ENCODE data around the gene CLIP2.
"Not testable (repeated sequence)": the region's sequence is repeated elsewhere in the genome, so short reads cannot be mapped to it uniquely, and the experiment has no call there.

The CLIP2 gene

DNA sequence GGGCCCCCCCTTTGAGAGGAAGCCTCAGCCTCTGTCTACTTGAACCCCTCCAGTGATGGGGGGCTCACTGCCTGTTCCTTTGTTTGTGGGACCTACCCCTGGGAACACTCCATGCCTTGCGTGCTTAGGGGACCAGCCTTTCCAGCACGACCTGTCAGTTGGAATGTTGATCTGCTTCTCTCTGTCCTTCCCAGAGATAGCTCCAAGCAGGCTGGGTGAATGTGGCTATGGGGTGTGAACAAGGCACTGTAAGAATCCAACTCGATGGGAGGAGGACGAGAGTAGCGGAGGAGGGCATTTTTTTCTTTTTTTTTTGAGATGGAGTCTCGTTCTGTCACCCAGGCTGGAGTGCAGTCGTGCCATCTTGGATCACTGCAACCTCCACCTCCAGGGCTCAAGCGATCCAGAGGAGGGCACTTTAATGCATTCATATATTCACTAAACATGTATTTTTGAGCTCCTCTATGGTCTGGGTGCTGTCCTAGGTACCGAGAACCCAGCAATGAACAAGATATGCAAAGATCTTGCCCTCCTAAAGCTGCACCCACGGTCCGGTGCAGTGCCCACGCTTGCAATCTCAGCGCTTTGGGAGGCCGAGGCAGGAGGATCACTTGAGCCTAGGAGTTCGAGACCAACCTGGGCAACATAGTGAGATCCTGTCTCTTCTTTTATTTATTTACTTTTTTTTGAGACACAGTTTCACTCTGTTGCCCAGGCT, 8.5 kb downstream of the CLIP2 start:
- no peak for DNase-seq (ENCODE audit: low read depth)

DNA sequence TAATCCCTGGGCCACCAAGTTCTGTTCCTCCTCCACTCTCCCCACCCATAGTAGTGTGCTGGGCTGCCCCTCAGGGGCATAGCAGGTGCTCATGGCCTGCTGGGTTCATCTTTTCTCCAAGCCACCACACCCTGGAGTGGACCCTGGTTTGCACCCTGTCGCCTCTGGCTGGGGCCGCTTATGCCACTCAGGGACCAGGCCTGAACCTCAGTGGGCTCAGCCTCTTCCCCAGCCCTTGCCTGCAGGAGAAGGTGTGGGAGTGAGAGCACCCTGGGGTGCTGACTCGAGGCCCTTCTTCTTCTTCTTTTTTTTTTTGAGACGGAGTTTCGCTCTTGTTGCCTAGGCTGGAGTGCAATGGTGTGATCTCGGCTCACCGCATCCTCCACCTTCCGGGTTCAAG, 10.2 kb downstream of the CLIP2 start:
- DNase-seq (ENCODE audit: low read depth), result no peak

DNA sequence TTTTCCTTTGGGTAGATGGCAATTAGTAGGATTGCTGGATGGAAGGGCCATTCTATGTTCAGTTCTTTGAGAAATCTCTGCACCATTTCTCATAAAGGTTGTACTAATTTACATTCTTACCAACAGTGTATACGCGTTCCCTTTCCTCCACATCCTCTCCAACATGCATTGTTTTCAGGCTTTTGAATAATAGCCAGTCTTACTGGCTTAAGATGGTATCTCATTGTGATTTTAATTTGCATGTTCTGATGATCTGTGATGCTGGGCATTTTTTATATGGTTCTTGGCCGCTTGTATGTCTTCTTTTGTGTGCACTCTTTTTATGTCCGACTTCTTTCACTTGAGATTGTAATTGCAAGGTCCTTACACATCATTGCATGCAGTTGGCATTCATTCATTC, 11.7 kb downstream of the CLIP2 start:
- DNase-seq (ENCODE audit: low read depth), result no peak

DNA sequence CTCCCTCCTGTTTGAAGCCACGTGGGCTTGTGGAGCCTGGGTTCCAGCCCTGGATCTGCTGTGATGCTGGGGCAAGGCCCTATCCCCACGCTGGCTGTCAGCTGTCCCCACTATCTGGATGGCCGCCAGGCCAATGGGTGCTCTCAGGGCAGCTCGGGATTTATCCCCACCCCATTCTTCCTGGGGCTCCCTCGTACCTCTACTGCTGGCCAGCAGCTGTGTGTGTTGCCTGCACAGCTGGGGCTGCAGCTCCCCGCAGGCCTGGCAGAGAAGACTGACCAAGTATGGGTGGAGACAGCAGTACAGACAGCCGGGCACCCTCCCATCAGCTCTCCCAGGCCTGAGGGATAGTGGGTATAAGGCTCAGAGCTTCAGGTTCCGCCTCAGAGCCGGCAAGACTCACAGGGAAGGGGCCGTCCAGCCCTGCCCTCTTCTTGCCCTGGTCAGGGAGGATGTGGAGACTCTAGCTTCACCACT, 13.6 kb downstream of the CLIP2 start:
- DNase-seq (ENCODE audit: low read depth), result no peak

DNA sequence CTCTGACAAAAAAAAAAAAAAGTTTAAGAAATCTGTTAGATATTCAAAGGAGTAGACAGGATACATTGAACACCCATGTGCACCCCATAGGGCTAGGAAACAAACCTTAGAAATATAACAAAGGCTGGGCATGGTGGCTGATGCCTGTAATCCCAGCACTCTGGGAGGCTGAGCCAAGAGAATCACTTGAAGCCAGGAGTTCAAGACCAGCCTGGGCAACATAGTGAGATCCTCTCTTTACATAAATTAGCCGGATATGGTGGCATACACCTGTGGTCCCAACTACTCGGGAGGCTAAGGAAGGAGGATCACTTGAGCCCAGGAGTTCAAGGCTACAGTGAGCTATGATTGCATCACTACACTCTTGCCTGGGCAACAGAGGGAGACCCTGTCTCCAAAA, 15.3 kb downstream of the CLIP2 start:
- no peak for DNase-seq (ENCODE audit: low read depth)

DNA sequence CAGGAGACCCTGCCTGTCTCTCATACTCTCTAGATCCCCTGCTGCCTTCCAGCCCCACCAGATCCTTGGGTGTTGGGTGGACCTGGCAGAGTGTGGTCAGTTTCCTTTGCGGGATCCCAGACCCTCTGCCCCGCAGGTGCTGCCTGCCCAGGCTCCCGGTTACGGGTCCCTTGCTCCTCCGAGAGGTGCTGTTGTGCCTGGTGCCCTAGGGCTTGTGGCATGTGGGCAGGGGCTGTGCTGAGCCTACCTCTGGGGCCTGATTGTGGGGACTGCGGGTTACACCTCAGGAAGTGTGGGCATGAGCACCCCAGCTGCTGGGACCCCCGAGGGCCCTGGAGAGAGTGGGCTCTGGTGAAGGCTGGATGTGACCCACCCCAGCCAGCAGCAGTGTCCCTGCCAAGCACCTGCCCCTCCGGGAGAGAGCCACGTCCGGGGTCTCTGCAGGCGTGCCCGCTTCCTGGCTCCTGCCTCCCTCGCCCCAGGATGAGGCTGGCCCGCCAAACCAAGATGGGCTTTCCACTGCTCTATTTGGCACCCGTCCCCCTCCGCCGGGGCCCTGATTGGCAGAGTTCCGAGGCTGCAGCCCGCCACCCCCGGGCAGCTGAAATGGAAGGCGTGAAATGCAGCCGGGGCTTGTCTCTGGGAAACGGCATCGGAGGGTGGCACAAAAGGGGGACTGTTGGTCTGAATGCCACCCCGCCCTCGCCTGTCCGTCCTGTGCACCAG, 17.0 kb downstream of the CLIP2 start:
- no peak for DNase-seq (ENCODE audit: low read depth)

DNA sequence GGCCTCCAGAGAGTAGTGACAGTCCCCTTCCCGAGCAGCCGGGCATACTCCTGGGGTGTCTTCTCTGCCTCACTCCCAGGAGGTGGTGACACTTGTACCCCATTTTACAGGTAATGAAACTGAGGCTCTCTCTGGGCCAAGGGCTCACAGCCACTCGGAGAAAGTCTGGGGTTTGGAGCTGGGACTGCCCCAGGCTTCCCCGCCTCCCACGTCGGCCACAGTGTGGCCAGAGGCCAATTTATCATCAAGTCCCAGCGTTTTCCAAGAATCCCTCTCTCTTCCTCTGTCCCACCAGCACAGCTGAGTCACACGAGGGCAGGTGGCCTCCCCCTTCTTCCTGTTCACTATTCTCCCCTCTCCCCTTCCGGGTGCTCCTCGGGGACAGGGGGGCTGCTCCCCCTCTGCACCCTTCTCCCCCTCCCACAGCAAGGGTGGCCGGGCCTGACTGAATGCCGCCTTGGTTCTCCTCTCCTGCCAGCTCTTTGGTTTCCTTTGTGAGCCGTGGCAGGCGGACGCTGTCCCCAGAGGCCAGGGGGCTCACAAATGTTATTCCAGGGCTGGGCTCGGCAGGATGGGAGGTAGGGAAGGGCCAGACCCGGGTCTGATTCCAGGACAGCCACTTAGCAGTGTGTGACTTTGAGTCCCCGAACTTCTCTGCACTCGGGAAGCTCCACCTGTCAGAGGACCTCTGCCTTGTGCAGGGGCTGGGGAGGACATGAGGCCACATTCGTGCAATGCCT, 17.7 kb downstream of the CLIP2 start:
- DNase-seq (ENCODE audit: low read depth), result no peak

DNA sequence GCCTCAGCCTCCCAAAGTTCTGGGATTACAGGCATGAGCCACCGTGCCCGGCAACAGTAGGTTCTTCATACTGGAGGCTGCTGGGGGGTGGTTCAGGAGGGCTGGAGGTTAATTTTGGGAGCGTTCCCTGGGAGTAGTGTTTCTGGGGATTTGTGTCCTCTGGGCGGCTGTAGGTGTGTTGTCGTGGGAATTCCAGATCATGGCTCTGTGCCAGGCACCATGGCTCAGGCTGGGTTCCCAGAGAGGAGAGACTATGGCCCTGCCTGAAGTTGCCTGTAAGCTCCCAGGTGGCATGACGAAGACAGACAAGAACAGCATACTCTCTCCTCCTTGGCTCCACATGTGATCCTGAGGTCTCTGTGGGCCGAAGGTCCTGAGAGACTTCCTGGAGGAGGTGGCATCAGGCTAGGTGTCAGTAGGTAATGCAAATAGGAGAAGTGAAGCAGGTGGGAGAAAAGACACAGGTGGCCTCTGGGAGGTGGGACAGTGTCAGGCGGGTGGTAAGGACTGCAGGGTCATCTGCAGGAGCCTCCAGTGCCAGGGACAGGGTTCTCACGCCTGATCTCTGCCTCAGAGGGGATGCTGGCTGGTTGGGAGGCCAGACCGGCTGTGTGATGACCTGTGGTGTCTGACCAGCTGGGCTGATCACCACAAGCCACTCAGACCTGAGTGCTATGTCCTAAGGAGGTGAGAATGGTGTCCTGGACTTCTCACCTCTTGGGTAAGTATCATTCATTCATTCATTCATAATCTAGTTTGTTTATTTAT, 18.7 kb downstream of the CLIP2 start:
- DNase-seq (ENCODE audit: low read depth), result no peak

DNA sequence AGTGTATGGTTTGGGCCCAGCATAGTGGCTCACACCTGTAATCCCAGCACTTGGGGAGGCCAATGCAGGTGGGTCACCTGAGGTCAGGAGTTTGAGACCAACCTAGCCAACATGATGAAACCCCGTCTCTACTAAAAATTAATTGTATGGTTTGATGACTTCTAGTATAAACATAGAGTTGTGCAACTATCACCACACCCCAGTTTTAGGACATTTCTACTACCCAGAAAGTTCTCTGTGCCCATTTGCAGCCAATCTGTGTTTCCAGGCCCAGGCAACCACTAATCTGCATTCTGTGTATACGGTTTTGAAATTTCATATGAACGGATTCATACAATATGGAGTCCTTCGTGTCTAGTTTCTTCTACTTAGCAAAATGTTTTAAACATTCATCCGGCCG, 20.0 kb downstream of the CLIP2 start:
- no peak for DNase-seq (ENCODE audit: low read depth)

DNA sequence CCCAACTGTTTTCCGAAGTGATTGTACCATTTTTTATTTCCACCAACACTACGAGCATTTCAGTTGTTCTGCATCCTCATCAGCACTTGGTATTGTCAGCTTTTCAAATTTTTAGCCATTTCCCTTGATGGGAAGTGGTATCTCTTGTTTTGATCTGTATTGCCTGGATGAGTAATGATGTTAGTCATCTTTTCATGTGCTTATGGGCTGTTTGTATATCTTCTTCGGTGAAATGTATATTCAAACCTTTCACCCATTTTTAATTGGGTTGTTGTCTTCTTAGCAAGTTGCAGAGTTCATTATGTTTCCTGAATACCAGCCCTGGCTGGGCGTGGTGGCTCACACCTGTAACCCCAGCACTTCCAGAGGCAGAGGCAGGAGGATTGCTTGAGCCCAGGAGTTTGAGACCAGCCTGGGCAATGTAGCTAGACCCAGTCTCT, 22.1 kb downstream of the CLIP2 start:
- no peak for DNase-seq (ENCODE audit: low read depth)

DNA sequence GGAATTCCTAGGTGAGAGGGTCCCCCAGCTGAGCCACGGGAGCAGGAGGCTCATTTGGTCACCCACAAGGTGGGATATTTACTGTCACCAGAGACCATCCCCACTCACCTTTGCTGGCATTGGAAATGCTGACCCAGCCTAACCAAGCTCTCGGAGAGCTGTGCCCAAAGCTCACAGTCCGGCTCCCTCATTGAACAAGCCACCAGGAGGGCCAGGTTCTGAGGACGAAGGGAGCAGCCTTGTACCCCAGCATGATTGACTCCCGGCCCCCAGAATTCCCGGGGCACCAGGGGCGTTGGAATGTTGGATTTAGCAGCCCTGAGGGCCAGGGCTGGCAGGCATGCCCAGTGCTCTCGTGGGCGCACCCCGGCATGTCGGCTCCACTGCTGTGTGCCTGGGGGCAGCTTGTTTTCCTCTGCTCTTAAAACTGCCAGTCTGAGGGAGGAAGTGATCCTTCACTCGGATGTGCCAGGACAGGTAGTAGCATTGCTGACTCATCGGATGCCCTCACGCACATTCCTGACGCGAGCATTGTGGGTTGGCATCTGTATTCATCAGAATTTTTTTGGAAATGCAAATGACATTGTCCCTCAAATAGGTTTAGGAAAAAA, 23.3 kb downstream of the CLIP2 start:
- DNase-seq (ENCODE audit: low read depth), result no peak

DNA sequence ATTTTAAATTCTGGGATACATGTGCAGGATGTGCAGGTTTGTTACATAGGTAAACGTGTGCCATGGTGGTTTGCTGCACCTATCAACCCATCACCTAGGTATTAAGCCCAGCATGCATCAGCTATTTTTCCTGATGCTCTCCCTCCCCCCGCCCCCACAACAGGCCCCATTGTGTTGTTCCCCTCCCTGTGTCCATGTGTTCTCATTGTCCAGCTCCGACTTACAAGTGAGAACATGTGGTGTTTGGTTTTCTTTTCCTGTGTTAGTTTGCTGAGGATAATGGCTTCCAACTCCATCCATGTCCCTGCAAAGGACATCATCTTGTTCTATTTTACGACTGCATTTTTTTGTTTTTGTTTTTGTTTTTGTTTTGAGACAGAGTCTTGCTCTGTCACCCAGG, 26.7 kb downstream of the CLIP2 start:
- not testable (repeated sequence) for DNase-seq (ENCODE audit: low read depth)

DNA sequence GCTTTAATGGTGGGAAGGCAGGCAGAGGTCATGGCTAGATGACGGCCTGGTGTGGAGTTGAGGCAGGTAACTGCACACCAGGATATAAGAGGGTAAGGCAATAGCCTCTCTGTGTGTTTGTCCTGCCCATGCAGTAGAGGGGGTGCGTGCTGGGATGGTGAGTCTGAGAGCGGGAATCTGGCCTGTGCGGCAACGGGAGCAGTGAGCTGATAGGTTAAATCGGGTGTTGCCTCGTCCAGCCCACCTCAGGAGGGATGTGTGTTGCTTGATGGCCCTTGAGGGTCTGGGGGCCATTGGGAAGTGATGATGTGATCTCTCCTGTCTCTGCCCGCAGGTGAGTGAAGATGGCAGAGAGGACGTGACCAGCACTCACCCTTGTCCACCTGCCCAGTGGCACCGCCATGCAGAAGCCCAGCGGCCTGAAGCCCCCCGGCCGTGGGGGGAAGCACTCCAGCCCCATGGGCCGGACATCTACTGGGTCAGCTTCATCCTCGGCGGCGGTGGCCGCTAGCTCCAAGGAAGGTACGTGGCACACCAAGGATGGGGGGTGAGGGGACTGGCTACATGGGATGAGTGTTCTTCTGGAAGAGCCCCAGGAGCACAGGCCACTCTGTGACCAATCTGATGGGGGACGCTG, 28.1 kb downstream of the CLIP2 start:
- DNase-seq (ENCODE audit: low read depth), result no peak

DNA sequence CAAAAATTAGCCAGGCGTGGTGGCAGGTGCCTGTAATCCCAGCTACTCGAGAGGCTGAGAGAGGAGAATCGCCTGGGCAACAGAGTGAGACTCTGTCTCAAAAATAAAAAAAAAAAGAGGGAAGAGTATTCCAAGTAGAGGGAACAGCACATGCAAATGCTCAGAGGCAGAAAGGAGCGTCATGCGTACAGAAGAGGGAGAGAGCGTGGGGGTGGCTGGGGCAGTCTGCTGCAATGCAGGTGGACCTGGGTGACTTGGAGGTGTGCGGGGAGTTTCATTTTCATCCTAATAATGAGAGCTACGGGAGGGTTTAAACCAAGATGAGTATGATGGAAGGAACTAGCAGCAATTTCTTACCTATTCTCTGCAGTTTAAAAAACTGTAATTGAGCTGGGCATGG, 28.8 kb downstream of the CLIP2 start:
- DNase-seq (ENCODE audit: low read depth), result no peak

DNA sequence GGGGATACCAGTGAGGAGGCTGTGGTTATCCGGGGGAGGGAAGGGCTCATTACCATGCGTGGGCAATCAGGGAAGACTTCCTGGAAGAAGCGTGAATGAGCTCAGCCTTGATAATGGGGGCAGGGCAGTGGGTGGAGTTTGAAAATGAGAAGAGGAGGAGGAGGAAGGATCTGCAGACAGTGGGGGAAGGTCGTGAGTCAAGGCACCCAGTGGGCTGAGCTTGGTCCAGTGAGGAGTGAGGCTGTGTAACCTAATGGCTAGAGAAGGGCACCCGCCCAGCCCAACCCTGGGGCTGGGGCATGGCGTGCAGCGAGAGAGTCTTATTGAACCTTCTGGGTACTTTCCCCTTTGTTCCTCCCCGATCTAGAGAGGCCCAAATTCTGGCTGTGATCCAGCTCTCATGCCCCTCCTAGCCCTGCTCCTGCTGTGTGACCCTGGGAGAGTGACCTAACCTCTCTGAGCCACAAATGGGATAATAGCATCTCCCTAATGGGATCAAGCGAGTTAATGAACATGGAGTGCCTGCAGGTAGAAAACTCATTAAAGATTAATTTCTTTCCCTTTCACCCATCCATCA, 31.5 kb downstream of the CLIP2 start:
- DNase-seq (ENCODE audit: low read depth), result no peak

DNA sequence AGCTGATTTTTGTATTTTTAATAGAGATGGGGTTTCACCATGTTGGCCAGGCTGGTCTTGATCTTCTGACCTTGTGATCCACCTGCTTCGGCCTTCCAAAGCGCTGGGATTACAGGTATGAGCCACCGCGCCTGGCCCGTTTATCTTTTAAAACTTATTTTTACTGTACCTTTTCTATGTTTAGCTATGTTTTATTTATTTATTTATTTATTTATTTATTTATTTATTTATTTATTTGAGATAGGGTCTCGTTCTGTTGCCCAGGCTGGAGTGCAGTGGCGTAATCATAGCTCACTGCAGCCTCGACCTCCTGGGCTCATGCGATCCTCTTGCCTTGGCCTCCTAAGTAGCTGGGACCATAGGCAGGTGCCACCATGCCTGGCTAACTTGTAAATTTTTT, 33.7 kb downstream of the CLIP2 start:
- not testable (repeated sequence) for DNase-seq (ENCODE audit: low read depth)

DNA sequence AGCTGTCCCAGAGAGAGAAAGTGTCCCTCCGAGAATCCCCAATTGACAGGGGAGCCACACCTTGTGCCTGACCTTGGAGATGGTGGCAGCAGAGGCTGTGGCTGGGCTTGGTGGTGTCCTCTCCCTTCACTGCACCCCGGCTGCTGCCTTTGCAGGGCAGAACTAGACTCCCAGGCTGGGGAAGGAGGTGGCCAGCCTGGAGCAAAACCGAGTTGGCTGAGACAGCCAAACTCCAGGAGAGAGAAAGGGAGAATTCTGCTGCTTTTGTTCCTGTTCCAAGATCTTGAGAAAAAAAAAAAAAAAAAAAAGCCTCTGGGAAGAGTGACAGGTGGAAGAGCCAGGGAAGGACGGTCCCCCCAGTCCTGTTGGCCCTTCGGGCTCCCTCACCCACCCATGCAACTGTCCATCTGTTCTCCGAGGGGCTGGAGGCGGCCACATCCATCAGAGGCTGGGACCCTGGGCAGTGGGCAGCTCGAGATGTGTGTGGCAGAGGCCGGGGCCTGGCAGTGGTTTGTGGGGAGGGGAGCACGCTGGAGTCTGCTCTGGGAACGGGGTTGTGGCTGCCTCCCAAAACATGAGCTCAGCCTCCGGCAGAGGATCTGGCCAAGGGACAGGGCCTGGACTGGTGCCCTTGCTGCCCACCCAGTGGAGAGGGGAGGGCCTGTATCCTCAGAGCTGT, 35.5 kb downstream of the CLIP2 start:
- no peak for DNase-seq (ENCODE audit: low read depth)

DNA sequence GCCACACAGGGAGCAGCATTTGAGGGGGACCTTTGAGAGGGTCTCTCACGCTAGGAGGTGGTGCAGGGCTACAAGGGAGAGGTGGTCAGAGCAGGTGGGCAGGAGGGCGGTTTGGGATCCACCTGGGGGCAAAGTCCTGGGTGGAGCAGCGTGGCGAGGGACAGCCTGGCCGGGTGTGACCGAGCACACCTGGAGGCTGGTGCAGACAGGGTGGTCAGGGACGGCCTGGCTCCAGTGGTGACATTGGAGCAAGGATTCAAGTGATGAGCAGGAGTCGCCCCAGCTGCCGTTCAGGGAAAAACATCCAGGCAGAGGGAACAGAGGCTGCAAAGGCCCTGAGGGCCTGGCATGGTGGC, 36.0 kb downstream of the CLIP2 start:
- DNase-seq (ENCODE audit: low read depth), result no peak

DNA sequence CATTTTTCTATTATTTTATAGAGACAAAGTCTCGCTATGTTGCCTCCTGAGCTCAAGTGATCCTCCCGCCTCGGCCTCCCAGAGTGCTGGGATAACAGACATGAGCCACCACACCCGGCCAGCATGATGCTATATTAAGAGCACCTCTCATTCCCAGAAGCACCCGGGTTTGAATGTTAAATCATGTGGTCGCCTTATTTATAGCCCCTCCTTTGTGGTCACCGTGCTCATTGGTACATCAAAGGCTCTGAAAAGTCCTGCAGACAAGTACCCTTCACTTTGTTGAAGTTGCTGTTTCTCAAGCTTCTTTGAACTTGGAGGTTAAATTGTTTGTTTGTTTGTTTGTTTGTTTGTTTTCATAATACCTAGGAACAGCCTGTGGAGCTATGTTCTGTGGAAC, 40.0 kb downstream of the CLIP2 start:
- DNase-seq (ENCODE audit: low read depth), result no peak

DNA sequence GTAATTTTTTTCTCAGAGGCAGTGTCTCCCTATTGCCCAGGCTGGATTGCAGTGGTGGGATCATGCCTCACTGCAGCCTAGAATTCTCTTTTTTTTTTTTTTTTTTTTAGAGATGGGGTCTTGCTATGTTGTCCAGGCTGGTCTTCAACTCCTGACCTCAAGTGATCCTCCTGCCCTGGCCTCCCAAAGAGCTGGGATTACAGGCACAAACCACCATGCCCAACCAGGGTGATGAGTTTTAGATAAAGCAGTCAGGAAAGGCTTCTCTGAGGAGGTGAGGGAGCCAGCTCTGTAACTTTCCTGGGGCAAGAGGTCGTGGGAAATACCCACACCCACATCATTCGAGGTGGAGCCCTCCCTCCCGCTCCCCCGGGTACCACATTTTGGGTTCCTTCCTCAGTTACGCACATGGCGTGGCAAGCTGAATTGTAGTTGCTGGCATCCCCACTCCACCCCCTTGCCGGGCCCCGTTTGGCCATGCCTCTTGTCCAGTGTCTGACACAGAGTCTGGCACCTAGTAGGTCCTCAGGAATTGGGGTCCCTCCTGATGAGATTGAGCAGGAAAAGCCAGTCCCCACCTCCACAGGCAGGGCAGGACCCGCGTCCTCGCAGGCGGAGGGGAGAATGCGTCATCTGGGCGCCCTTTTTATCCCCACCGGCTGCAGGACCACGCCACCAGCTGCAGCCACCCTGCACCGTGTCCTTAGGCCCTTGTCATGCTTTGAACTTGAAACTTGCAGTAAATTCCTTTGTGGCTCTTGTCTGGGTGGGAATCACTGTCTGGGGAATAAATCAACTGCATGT, 43.4 kb downstream of the CLIP2 start:
- DNase-seq (ENCODE audit: low read depth), result no peak

Data from activated T-cell treated with anti-CD3 and anti-CD28 coated beads for 24 hours (primary cell).